ENCODE data around the gene TEX50. TPM values are rescaled to one million over a fixed set of nuclear protein-coding genes. Genes with fewer than 3 reads are reported as not detected.

Gene TEX50
- total and polyA plus RNA-seq, 2 of the 8 experiments (the other 6 are each of a cell fraction or from before 2014, with no cell fraction given), result not detected

GRCh38 chr1:173628888-173629287, 6.2 kb upstream of the TEX50 start:
- Histone ChIP-seq H2BK15ac (ENCODE audit: low read length) (no peak overlapping the region), H3K9ac (replicated peaks in 1 of 4; ENCODE audit: extremely low read depth in 1 of 4, low read depth in 3 of 4, low read length in 3 of 4) (no peak overlapping the region), H3K4me3 (ENCODE audit: extremely low read depth in 1 of 4, insufficient read depth in 2 of 4, low read depth in 3 of 4, low read length in 4 of 4) (no peak overlapping the region), H3K23me2 (ENCODE audit: low read depth, low read length) (no peaks in the 10 kb centered on the region), H3K27me3 (replicated peaks in 1 of 4; ENCODE audit: control insufficient read depth in 3 of 4, extremely low read depth in 1 of 4, insufficient read depth in 3 of 4, low read length in 3 of 4) (no peaks in the 10 kb centered on the region), H3K27ac (ENCODE audit: low read depth, low read length) (no peak overlapping the region), H4K8ac (ENCODE audit: extremely low read depth, insufficient read depth, low read length) (no peak overlapping the region), H3K23ac (ENCODE audit: insufficient read length) (no peak overlapping the region), H4K91ac (replicated peaks; ENCODE audit: insufficient read length, low read length) (no peak overlapping the region), H2AK5ac (ENCODE audit: low read depth, low read length) (no peak overlapping the region), H3K79me1 (ENCODE audit: low read depth, low read length) (no peaks in the 10 kb centered on the region), H3K4me1 (replicated peaks in 1 of 4; ENCODE audit: control insufficient read depth in 3 of 4, insufficient read depth in 4 of 4, low read length in 3 of 4) (no peaks in the 10 kb centered on the region), H3K4me2 (ENCODE audit: insufficient read depth in 1 of 2, low read depth in 2 of 2, low read length in 2 of 2) (no peak overlapping the region), H3K9me3 (ENCODE audit: insufficient read depth in 2 of 2, low read depth in 1 of 2, low read length in 1 of 2) (no peaks in the 10 kb centered on the region), H3K18ac (ENCODE audit: extremely low read depth, low read length) (no peak overlapping the region), H4K5ac (ENCODE audit: insufficient read length, low read depth, low read length) (no peak overlapping the region), H3K56ac (replicated peaks; ENCODE audit: insufficient read length, low read depth, low read length) (no peak overlapping the region), H2AFZ (ENCODE audit: low read length) (no peak overlapping the region), H3K14ac (ENCODE audit: insufficient read length) (no peak overlapping the region), H3K4ac (replicated peaks; ENCODE audit: insufficient read length, low read depth, low read length) (no peak overlapping the region), H4K20me1 (replicated peaks in 1 of 2; ENCODE audit: control insufficient read depth in 1 of 2, insufficient read depth in 2 of 2, low read length in 2 of 2) (no peaks in the 10 kb centered on the region), H2BK120ac (replicated peaks; ENCODE audit: low read depth, low read length) (no peak overlapping the region), H2BK20ac (ENCODE audit: low read length) (no peak overlapping the region), H3K36me3 (ENCODE audit: control insufficient read depth in 2 of 4, insufficient read depth in 4 of 4, low read length in 3 of 4) (no peaks in the 10 kb centered on the region), H3K79me2 (ENCODE audit: control insufficient read depth in 1 of 2, insufficient read depth in 2 of 2, low read length in 2 of 2) (no peaks in the 10 kb centered on the region), H2BK12ac (ENCODE audit: low read depth, low read length) (no peak overlapping the region), H2BK5ac (ENCODE audit: low read depth, low read length) (no peak overlapping the region)
- TF ChIP-seq CBX8 (IDR thresholded peaks at IDR 0.05; ENCODE audit: borderline replicate concordance, low read depth, low read length), result no peak
- peak in 2 of 3 experiments; percentile 17 to 36; a peak in 2 of 4 replicates for TF ChIP-seq CTCF (IDR thresholded peaks at IDR 0.05; ENCODE audit: control extremely low read depth in 1 of 3, insufficient read depth in 1 of 3, low read depth in 1 of 3, low read length in 3 of 3)
- peak; percentile 63 to 69 for TF ChIP-seq RAD21 (IDR thresholded peaks at IDR 0.05 in 1 of 2, conservative IDR thresholded peaks at IDR 0.05 in 1 of 2; ENCODE audit: low read depth in 2 of 2, low read length in 2 of 2)
- POLR2A ChIA-PET (ENCODE audit: partially characterized antibody), result interaction anchor here (1.3 to 3.4 kb wide), 2 partner anchors 8 to 13 kb away, joined by 4 to 14 read pairs; no protein-coding TSS in a partner anchor
- CTCF ChIA-PET (ENCODE audit: partially characterized antibody), result interaction anchor here (0.8 to 1.0 kb wide), 2 partner anchors 209 to 900 kb away, joined by 3 to 4 read pairs; no protein-coding TSS in a partner anchor
- no peak for DNase-seq (ENCODE audit: low read depth in 1 of 2, low spot score in 2 of 2)
- no peak for FAIRE-seq
- WGBS, 2 experiments (ENCODE audit: extremely low coverage in 1 of 2, insufficient coverage in 1 of 2, insufficient read length in 1 of 2, insufficient replicate concordance in 2 of 2, low coverage in 1 of 2, low lambda C conversion rate in 2 of 2, missing lambda C conversion rate in 1 of 2), result 81% methylated on average over 3 of the region's 3 CpGs; no CpG with 5 or more reads in 1 of the 2 experiments

Data from H1 (cell line).